Parathyroid adenoma (tissue), 2 donors: ENCODE measurements around the gene ANKRD17.

ENCODE experiments used
- H2AFZ ChIP-seq: fragments of 300-600 bp; sonication (generic); one replicate; pipeline ENCODE4 v1.7.0; 2017; ENCODE audit warnings: antibody characterized with exemption, mild to moderate bottlenecking
- H3K27ac ChIP-seq: fragments of 300-600 bp; sonication (generic); one replicate; pipeline ENCODE4 v1.7.0; 2017
- H3K27me3 ChIP-seq: fragments of 300-600 bp; sonication (generic); one replicate; pipeline ENCODE4 v1.7.0; 2017; ENCODE audit warnings: low read length; ENCODE audit not compliant: control insufficient read depth, insufficient read depth
- H3K36me3 ChIP-seq: fragments of 300-600 bp; sonication (generic); one replicate; pipeline ENCODE4 v1.7.0; 2017; ENCODE audit warnings: low read length; ENCODE audit not compliant: control insufficient read depth, insufficient read depth
- H3K4me1 ChIP-seq: fragments of 300-600 bp; sonication (generic); one replicate; pipeline ENCODE4 v1.7.0; 2017; ENCODE audit warnings: control low read depth
- H3K4me2 ChIP-seq: fragments of 300-600 bp; sonication (generic); one replicate; pipeline ENCODE4 v1.7.0; 2017; ENCODE audit warnings: low read length
- H3K4me3 ChIP-seq: fragments of 300-600 bp; sonication (generic); one replicate; pipeline ENCODE4 v1.7.0; 2017; ENCODE audit warnings: low read depth, low read length
- H3K79me2 ChIP-seq: fragments of 300-600 bp; sonication (generic); one replicate; pipeline ENCODE4 v1.7.0; 2017; ENCODE audit warnings: control low read depth
- H3K9ac ChIP-seq: fragments of 300-600 bp; sonication (generic); one replicate; pipeline ENCODE4 v1.7.0; 2017; ENCODE audit warnings: mild to moderate bottlenecking
- H3K9me3 ChIP-seq: fragments of 300-600 bp; sonication (generic); one replicate; pipeline ENCODE4 v1.7.0; 2017; ENCODE audit warnings: low read length; ENCODE audit not compliant: control insufficient read depth
- CTCF ChIP-seq: fragments of 300-600 bp; sonication (generic); IDR thresholded peaks from one replicate; pipeline ENCODE4 v1.7.0; 2017; ENCODE audit warnings: antibody characterized with exemption, mild to moderate bottlenecking
- donor health status: primary hyperparathyroidism.

Gene ANKRD17

GRCh38 chr4:73069338-73070073 is 189.1 kb downstream of the ANKRD17 start, which contains the start of gene COX18:
Gene COX18, minus strand, starts transcription at chr4:73069716. Its CDS starts 67 bp downstream, at chr4:73069649.
- Histone ChIP-seq H3K27me3 (no peaks in the 10 kb centered on the region), H3K9ac (no peak within 1 kb of the TSS), H3K79me2 (peaks cover 2% of the 10 kb centered on the region), H3K4me2 (peak within 1 kb of the TSS; percentile 91), H3K27ac (peak within 1 kb of the TSS; percentile 89), H3K36me3 (no peaks in the 10 kb centered on the region), H3K4me1 (no peaks in the 10 kb centered on the region), H3K4me3 (peak within 1 kb of the TSS; percentile 88), H3K9me3 (no peaks in the 10 kb centered on the region), H2AFZ (peak within 1 kb of the TSS; percentile 89)
- TF ChIP-seq CTCF = no peak

DNA sequence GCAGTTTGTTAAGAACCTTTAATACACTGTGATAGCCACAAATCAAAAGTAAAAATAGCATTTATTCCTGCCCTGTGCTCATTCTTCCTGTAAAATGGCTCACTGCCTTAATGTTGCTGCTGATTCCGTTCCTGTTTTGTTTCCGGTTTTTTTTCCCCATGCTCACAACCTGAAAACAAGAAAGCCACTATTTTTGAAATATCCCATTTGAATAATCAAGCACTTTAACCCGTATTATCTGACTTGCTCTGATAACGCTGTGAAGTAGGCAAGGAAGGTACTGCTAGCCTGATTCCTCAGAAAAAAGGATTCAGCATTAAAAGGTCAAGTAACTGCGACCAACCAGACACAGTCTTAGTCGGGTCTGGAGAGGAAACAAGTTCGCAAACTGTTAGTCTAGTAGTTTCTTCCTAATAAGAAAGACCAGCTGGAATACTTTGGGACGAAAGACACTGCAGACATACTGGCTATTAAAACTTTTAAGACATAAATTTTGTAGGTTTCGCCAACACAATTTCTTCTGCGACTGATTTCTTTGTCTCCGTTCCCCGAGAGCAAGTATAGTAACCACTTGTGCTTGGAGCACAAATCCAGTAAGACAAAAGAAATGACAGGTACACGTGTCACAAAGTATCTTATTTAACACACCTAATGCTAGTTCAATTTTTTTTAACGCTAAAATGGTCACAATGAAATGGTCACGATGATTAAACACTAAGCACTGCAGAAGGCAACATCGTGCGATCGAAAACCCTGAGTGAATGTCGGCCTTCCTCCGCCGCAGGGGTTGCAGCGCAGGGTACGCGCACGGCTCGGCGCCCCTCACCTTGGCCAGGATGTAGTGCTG is 189.9 kb downstream of the ANKRD17 start:
- H3K4me3 ChIP-seq = peak overlapping the region; percentile 88
- no peak for TF ChIP-seq CTCF
- peaks cover 2% of the 10 kb centered on the region for H3K79me2 ChIP-seq
- H3K4me2 ChIP-seq = peak overlapping the region; percentile 91
- no peaks in the 10 kb centered on the region for H3K4me1 ChIP-seq
- H3K27ac ChIP-seq = peak overlapping the region; percentile 89
- no peak overlapping the region for H3K9ac ChIP-seq
- H3K36me3 ChIP-seq = no peaks in the 10 kb centered on the region
- peak overlapping the region; percentile 89 for H2AFZ ChIP-seq
- H3K27me3 ChIP-seq = no peaks in the 10 kb centered on the region
- H3K9me3 ChIP-seq = no peaks in the 10 kb centered on the region

- Histone ChIP-seq H3K79me2 (peaks cover 2% of the 10 kb centered on the region), H3K4me2 (peak overlapping the region; percentile 91), H3K9ac (no peak overlapping the region), H3K27ac (peak overlapping the region; percentile 89), H3K4me3 (peak overlapping the region; percentile 88), H3K4me1 (no peaks in the 10 kb centered on the region), H3K9me3 (no peaks in the 10 kb centered on the region), H2AFZ (no peak overlapping the region), H3K27me3 (no peaks in the 10 kb centered on the region), H3K36me3 (no peaks in the 10 kb centered on the region)
- TF ChIP-seq CTCF = no peak
Observed at GRCh38 chr4:73067971-73068394, 190.6 kb downstream of the ANKRD17 start.

DNA sequence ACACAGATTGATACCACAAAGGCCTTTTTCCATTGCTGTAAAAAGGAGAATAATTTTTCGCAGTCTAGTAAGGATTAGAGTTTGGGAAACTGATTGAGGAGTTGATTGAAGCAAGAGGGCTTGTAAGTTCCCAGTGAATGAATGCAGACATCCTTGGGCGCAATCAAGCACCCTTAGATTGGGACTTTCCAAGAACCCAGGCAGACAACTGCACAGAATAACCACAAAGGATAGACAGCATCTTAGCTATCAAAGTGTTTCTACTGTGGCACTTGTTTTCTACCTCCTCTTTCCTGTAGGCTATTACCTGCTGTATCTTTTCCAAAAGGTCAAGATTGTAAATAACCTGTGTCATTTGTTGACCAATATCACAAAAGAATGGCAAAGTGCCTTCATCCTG is 191.7 kb downstream of the ANKRD17 start:
- Histone ChIP-seq H3K27ac (no peak overlapping the region), H3K79me2 (peaks cover 2% of the 10 kb centered on the region), H2AFZ (no peak overlapping the region), H3K9ac (no peak overlapping the region), H3K4me2 (no peak overlapping the region), H3K4me1 (no peaks in the 10 kb centered on the region), H3K27me3 (no peaks in the 10 kb centered on the region), H3K4me3 (no peak overlapping the region), H3K9me3 (no peaks in the 10 kb centered on the region), H3K36me3 (no peaks in the 10 kb centered on the region)
- no peak for TF ChIP-seq CTCF
